Neural cell (in vitro differentiated cells): ENCODE data around the gene PRMT2.

Source experiments
- MXI1 ChIP-seq: fragments of 450-650 bp; conservative IDR thresholded peaks from 2 replicates; pipeline ENCODE4 v1.6.1; 2014; ENCODE audit warnings: antibody characterized with exemption, mild to moderate bottlenecking; ENCODE audit not compliant: poor library complexity, severe bottlenecking
- POLR2AphosphoS5 ChIP-seq: IDR thresholded peaks from 2 replicates; pipeline ENCODE4 v1.6.1; 2012
- TAF1 ChIP-seq: IDR thresholded peaks from 2 replicates; pipeline ENCODE4 v1.6.1; 2012; ENCODE audit warnings: low read depth
- TF ChIP-seq, protein P1 (sequence below): fragments of 450-650 bp; IDR thresholded peaks from 2 replicates; pipeline ENCODE4 v1.5.1; 2014; ENCODE audit warnings: antibody characterized with exemption, mild to moderate bottlenecking, moderate library complexity; ENCODE audit not compliant: poor library complexity, severe bottlenecking

DNA sequence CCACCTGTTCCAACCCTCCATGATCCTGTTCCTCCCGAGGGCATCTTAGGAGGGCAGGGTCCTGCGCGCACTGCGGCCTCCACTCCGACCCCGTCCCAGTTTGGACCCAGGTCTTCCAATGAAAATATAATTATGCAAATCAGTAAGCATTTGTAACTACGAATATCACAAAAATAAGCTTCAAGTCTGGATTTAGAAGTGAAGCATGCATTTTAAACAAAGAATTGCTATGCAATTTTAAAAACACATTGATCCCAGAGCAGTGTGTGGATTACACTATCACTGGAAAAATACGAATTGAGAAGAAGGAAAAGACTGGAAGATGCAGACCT is 673 bp downstream of the PRMT2 start:
- TF ChIP-seq, protein P1, sequence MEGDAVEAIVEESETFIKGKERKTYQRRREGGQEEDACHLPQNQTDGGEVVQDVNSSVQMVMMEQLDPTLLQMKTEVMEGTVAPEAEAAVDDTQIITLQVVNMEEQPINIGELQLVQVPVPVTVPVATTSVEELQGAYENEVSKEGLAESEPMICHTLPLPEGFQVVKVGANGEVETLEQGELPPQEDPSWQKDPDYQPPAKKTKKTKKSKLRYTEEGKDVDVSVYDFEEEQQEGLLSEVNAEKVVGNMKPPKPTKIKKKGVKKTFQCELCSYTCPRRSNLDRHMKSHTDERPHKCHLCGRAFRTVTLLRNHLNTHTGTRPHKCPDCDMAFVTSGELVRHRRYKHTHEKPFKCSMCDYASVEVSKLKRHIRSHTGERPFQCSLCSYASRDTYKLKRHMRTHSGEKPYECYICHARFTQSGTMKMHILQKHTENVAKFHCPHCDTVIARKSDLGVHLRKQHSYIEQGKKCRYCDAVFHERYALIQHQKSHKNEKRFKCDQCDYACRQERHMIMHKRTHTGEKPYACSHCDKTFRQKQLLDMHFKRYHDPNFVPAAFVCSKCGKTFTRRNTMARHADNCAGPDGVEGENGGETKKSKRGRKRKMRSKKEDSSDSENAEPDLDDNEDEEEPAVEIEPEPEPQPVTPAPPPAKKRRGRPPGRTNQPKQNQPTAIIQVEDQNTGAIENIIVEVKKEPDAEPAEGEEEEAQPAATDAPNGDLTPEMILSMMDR = no peak
- TF ChIP-seq MXI1 (no peak), TAF1 (no peak), POLR2AphosphoS5 (no peak)
